Activated naive CD4-positive, alpha-beta T cell treated with anti-CD3 and anti-CD28 coated beads for 36 hours (primary cell): Measurements from ENCODE around the gene ALAD. TPM values are rescaled to one million over a fixed set of nuclear protein-coding genes. Genes with fewer than 3 reads are reported as not detected.
A peak's percentile ranks its signal among the peaks of the same experiment; 100 is the strongest.

ENCODE experiments used
- CTCF ChIA-PET: fragments of 350-600 bp; sonication (Branson Sonifier 250); formaldehyde crosslinking; loops from one replicate; lab custom pipeline; 2021; ENCODE audit warnings: antibody characterized with exemption; lab: Charles Lee
- DNase-seq: peaks from one replicate; pipeline ENCODE4 v3.0.0-alpha.2; 2020
- H3K27ac Mint-ChIP-seq: one replicate; pipeline ENCODE4 v1.8.0; 2021; ENCODE audit warnings: mild to moderate bottlenecking, mixed read lengths
- H3K27me3 Mint-ChIP-seq: one replicate; pipeline ENCODE4 v1.8.0; 2021; ENCODE audit warnings: low read depth, mixed read lengths
- H3K36me3 Mint-ChIP-seq: one replicate; pipeline ENCODE4 v1.8.0; 2021; ENCODE audit warnings: low read depth, mixed read lengths
- H3K4me1 Mint-ChIP-seq: one replicate; pipeline ENCODE4 v1.8.0; 2021; ENCODE audit warnings: low read depth, mixed read lengths
- H3K4me3 Mint-ChIP-seq: one replicate; pipeline ENCODE4 v1.8.0; 2021; ENCODE audit warnings: mild to moderate bottlenecking, moderate library complexity, mixed read lengths
- H3K9me3 Mint-ChIP-seq: one replicate; pipeline ENCODE4 v1.8.0; 2021; ENCODE audit warnings: mixed read lengths
- intact Hi-C: fragments of 100-400 bp; cut with micrococcal nuclease; formaldehyde crosslinking; loops from one replicate; pipeline ENCODE4 v1.15.1; 2023
- total RNA-seq, 2 experiments: library from RNA; stranded (reverse); gene quantifications; one replicate each; pipeline ENCODE4 v1.2.3, GENCODE V29; 2021

ALAD gene
- total RNA-seq, 2 experiments from 2014 or later = 16.1 to 17.7 TPM

DNA sequence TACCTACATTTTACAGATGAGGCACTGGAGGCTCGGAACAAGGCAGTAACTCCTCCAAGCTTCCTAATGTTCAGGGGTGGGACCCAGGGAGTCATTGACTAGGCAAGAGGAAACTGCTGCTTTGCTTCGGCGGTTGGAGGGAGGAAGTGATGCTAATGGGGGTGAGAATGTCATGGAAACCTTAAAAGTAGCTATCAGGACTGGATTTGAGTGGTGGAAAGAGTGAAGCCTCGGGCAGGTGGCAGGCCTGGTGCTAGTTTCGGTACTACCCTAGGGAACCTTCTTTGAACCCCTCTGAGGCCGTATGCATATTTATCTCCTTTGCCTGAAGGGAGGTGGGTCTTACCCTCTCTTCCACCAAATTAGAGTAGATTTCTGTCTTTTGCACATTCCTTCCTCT, 50.1 kb downstream of the ALAD start:
- Mint-ChIP-seq H3K4me3 (peak overlapping the region; percentile 87), H3K27me3 (peaks cover 26% of the 10 kb centered on the region), H3K27ac (peak overlapping the region; percentile 84), H3K9me3 (no peaks in the 10 kb centered on the region), H3K36me3 (no peaks in the 10 kb centered on the region), H3K4me1 (peaks cover 50% of the 10 kb centered on the region)
- peak; percentile 68 for DNase-seq
- CTCF ChIA-PET = interaction anchor here (0.9 to 1.9 kb wide), 7 partner anchors 9 to 76 kb away, joined by 3 to 8 read pairs (median 3); partner anchors contain the start of genes CDC26, PRPF4 and WDR31
- intact Hi-C loops = loop anchor here (1.0 to 2.0 kb wide), 4 partner anchors 25 to 166 kb away; partner anchors contain the start of genes ALAD, CDC26, HDHD3 and PRPF4

DNA sequence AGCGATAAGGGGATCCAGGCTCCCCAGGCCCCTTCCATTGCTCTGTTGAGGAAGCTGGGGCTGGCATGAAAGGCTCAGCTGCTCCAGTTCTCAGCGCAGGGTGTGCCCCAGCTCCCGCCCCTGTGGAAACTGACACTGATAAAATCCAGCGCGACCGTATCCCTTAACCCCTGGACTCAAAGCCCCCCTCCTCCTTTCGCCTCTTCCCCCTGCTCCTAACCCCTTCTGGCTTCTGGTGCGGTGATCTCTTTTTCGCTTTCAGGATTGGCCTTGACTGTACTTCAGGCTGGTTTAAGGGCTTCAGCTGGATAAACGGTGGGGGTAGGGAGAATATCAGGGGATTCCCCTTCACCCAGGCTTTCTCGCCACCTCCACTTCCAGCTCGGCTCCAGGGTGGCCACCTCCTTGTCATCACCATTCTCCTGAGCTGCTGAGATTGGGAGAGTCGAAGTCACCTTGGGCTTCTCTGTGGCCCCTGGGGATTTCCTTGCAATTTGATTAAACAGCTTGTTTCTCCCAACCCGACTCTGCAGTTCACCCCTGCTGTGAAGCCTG, 50.9 kb downstream of the ALAD start:
- DNase-seq = peak; percentile 62
- peak overlapping the region; percentile 87 for H3K4me3 Mint-ChIP-seq
- no peaks in the 10 kb centered on the region for H3K36me3 Mint-ChIP-seq
- intact Hi-C loops = loop anchor here (2.0 kb wide), 3 partner anchors 51 to 167 kb away; partner anchors contain the start of genes ALAD, CDC26 and PRPF4
- H3K27me3 Mint-ChIP-seq = peaks cover 26% of the 10 kb centered on the region
- peak overlapping the region; percentile 84 for H3K27ac Mint-ChIP-seq
- CTCF ChIA-PET = interaction anchor here (0.9 to 1.9 kb wide), 8 partner anchors 8 to 77 kb away, joined by 3 to 8 read pairs (median 3); partner anchors contain the start of genes CDC26, PRPF4 and WDR31
- H3K9me3 Mint-ChIP-seq = no peaks in the 10 kb centered on the region
- H3K4me1 Mint-ChIP-seq = peaks cover 58% of the 10 kb centered on the region

DNA sequence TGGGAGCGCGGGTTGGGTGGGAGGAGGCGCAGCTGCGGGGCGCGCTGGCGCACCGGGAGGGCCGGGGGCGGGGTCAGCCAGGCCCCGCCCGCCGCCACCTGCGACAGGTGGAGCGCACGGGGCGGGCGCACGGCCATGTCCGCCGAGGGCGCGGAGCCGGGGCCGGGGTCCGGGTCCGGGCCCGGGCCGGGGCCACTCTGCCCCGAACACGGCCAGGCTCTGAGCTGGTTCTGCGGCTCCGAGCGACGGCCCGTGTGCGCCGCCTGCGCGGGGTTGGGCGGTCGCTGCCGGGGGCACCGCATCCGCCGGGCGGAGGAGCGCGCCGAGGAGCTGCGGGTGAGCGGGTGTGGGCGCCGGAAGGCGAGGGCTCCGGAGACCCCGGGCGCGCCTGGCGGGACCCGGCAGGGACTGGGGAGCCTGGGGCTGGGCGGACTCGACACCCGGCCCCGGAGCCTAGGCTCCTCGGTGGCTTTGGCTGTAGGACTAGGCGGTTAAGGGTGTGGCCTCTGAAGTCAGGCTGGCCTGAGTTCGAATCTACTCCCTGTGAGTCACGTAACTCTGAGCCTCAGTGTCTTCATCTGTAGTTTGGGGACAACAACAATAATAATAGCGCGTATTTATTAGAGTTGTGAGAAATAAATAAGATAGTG, 51.5 kb downstream of the ALAD start, which contains the start of gene BSPRY:
BSPRY (plus strand) TSS at position 97 of the 650 bp plus-strand sequence; CDS start at position 136, 39 bp downstream.
- Mint-ChIP-seq H3K4me3 (peak within 1 kb of the TSS; percentile 87), H3K36me3 (no peaks in the 10 kb centered on the region), H3K27ac (peak within 1 kb of the TSS; percentile 84), H3K27me3 (peaks cover 26% of the 10 kb centered on the region), H3K4me1 (peaks cover 61% of the 10 kb centered on the region), H3K9me3 (no peaks in the 10 kb centered on the region)
- CTCF ChIA-PET = interaction anchor here (1.0 to 1.9 kb wide), 6 partner anchors 9 to 77 kb away, joined by 3 to 8 read pairs (median 4); partner anchors contain the start of genes CDC26, PRPF4 and WDR31
- DNase-seq = peak; percentile 42
- intact Hi-C loops = loop anchor here (1.0 to 2.0 kb wide), 4 partner anchors 51 to 232 kb away; partner anchors contain the start of genes ALAD, CDC26 and PRPF4

DNA sequence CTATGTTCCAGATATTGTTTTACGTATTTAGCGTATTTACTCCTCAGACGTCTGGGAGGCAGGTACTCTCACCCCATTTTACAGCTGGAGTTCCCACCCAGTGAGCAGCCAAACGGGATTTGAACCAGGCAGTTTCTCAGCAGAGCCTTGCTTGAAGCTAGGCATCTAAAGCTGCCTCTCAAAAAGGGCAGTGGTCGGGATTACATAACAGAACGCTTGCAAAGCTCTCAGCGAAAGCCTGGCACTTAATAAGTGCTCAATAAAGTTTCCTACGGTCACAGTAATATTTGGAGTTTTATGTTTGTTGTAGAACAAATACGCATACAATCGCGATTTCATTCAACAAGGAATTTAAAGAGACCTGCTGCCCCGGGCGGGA, 52.0 kb downstream of the ALAD start:
- CTCF ChIA-PET = interaction anchor here (0.8 to 1.7 kb wide), 5 partner anchors 17 to 76 kb away, joined by 3 to 5 read pairs (median 3); no protein-coding TSS in a partner anchor
- intact Hi-C loops = loop anchor here (1.0 kb wide), 1 partner anchor 232 kb away; no protein-coding TSS in a partner anchor
- Mint-ChIP-seq H3K4me1 (peaks cover 61% of the 10 kb centered on the region), H3K27me3 (peaks cover 26% of the 10 kb centered on the region), H3K36me3 (no peaks in the 10 kb centered on the region), H3K27ac (no peak overlapping the region), H3K9me3 (no peaks in the 10 kb centered on the region), H3K4me3 (peak overlapping the region; percentile 73)
- no peak for DNase-seq

DNA sequence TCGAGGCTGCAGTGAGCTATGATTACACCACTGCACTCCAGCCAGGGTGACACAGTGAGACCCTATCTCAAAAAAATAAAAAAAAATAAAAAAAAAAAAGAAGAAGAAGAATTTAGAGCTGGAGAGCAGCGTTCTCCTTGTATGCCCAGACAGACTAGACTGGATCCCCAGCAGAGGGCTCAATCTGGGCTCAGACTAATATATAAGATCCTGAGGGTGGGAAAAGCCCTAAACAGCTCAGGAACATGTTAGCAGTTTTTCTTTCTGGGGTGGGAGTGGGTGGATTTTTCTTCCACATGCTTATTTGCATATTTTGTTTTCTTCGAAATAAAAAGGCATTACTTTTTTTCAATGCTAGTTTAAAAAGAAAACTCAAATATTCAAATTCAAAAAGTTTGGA, 52.6 kb downstream of the ALAD start:
- DNase-seq = no peak
- H3K4me1 Mint-ChIP-seq = peaks cover 64% of the 10 kb centered on the region
- no peak overlapping the region for H3K27ac Mint-ChIP-seq
- CTCF ChIA-PET = interaction anchor here (0.7 to 1.3 kb wide), 5 partner anchors 38 to 230 kb away, joined by 3 to 5 read pairs (median 3); no protein-coding TSS in a partner anchor
- intact Hi-C loops = loop anchor here (1.0 kb wide), 2 partner anchors 8 to 62 kb away; partner anchors contain the start of genes C9orf43, POLE3 and WDR31
- H3K4me3 Mint-ChIP-seq = peak overlapping the region; percentile 22
- no peaks in the 10 kb centered on the region for H3K9me3 Mint-ChIP-seq
- H3K36me3 Mint-ChIP-seq = no peaks in the 10 kb centered on the region
- H3K27me3 Mint-ChIP-seq = peaks cover 22% of the 10 kb centered on the region

DNA sequence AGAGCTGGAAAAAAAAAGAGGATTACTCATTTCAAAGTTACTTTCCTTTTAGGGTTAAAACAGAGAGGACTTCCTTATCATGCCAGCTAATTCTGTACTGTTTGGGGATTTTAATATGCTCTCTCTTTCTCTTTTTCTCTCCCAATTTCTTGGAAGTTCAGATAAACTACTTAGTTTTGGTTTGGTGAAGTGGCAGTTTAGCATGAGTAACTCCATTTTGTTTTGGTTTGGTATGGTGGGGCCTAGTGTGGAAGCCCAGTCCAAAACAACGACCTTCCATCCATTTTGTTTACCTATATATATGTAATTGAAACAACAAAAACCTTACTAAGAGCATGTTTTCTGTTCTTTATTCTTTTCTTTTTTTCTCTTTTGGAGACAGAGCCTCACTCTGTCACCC, 55.4 kb downstream of the ALAD start:
- peaks cover 62% of the 10 kb centered on the region for H3K4me1 Mint-ChIP-seq
- H3K27ac Mint-ChIP-seq = peak overlapping the region; percentile 73
- H3K27me3 Mint-ChIP-seq = peaks cover 5% of the 10 kb centered on the region
- CTCF ChIA-PET = interaction anchor here (1.2 kb wide), 1 partner anchor 56 kb away, joined by 5 read pairs; the partner anchor contains the start of gene ALAD
- no peak for DNase-seq
- H3K36me3 Mint-ChIP-seq = no peaks in the 10 kb centered on the region
- no peak overlapping the region for H3K4me3 Mint-ChIP-seq
- H3K9me3 Mint-ChIP-seq = no peaks in the 10 kb centered on the region
- intact Hi-C loops = no loop called here

DNA sequence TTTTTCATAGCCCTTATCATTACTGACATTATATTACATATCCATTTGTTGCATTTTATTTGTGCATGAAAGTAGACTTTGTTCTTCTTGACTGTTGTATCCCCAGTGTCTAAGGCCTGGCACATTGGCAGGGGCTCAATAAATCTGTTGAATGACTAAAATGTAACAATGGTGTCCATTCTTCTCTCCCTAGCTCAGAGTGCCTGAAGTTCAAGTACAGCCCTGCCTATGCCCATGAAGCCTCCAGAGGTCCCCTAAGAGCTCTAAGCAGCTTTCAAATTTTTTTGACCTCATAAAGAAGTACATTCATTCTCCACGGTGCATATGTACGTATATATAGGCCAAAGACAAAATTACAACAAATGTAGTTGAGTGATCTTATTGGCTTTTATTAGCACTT, 55.9 kb downstream of the ALAD start:
- Mint-ChIP-seq H3K36me3 (no peaks in the 10 kb centered on the region), H3K27ac (peak overlapping the region; percentile 73), H3K4me3 (no peak overlapping the region), H3K27me3 (peaks cover under 1% of the 10 kb centered on the region), H3K9me3 (no peaks in the 10 kb centered on the region), H3K4me1 (peaks cover 62% of the 10 kb centered on the region)
- DNase-seq = no peak
- intact Hi-C loops = no loop called here
- CTCF ChIA-PET = interaction anchor here (1.2 kb wide), 1 partner anchor 56 kb away, joined by 5 read pairs; the partner anchor contains the start of gene ALAD

DNA sequence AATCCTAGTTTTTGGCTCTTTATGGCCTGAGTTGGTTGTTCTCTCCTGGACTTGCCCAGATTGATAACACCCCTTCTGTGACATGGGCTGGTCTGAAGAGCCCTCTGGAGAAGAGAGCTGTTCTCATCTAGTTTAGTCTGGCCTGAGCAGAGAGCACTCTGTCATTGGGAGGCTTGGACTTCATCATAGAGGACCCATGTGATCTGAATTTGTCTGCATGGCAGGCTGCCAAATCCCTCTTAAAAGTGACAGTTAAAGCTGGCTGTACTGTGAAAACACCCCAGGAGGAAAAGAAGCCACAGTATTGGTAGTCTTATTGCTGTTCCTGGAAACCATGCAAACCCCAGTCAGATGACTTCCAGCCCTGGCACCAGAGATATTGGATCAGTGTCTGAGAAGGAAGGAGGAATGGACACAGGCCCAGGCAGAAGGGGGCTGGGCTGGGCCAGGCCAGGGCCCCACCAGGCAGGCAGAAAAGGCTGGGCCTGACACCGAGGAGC, 57.3 kb downstream of the ALAD start:
- Mint-ChIP-seq H3K4me3 (no peak overlapping the region), H3K9me3 (no peaks in the 10 kb centered on the region), H3K27me3 (peaks cover 4% of the 10 kb centered on the region), H3K36me3 (no peaks in the 10 kb centered on the region), H3K4me1 (peaks cover 62% of the 10 kb centered on the region), H3K27ac (peak overlapping the region; percentile 50)
- CTCF ChIA-PET = no interaction called here
- peak; percentile 48 for DNase-seq
- intact Hi-C loops = no loop called here

DNA sequence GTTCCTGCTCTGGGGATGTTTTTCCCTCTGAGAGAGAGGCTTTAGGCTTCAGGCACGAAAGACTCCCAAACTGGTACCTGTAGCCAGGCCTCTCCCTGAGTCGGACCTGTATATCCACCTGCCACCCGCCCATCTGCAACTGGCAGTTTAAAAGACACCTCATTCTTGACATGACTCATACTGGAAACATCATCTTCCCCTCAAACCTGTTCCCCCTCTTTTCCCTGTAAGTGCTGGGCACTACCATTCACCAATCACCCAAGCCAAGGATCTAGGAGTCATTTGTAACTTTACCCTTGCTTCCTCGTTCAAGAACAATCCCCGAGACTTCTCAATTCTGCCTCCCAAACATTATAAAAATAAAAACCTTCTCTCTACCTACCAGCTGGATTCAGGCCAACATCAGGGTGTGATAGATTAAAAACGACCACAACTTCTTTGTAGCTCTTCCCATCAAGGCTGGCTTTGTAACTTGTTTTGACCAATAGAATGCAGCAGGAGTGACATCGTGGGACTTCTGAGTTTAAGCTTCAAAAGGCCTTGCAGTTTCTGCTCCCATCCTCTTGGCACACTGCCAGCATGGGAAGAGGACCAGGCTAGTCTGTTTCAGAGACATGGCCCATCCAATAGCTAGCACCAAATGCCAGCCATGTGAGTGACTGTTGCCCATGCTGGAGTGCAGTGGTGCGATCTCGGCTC, 59.2 kb downstream of the ALAD start:
- no peaks in the 10 kb centered on the region for H3K36me3 Mint-ChIP-seq
- H3K27me3 Mint-ChIP-seq = peaks cover 4% of the 10 kb centered on the region
- no peaks in the 10 kb centered on the region for H3K9me3 Mint-ChIP-seq
- peak; percentile 25 for DNase-seq
- H3K4me3 Mint-ChIP-seq = no peak overlapping the region
- peaks cover 51% of the 10 kb centered on the region for H3K4me1 Mint-ChIP-seq
- CTCF ChIA-PET = interaction anchor here (0.6 to 1.6 kb wide), 2 partner anchors 8 to 24 kb away, joined by 3 read pairs; no protein-coding TSS in a partner anchor
- no peak overlapping the region for H3K27ac Mint-ChIP-seq
- intact Hi-C loops = loop anchor here (2.0 kb wide), 3 partner anchors 59 to 239 kb away; partner anchors contain the start of genes ALAD, FKBP15 and SLC31A1

DNA sequence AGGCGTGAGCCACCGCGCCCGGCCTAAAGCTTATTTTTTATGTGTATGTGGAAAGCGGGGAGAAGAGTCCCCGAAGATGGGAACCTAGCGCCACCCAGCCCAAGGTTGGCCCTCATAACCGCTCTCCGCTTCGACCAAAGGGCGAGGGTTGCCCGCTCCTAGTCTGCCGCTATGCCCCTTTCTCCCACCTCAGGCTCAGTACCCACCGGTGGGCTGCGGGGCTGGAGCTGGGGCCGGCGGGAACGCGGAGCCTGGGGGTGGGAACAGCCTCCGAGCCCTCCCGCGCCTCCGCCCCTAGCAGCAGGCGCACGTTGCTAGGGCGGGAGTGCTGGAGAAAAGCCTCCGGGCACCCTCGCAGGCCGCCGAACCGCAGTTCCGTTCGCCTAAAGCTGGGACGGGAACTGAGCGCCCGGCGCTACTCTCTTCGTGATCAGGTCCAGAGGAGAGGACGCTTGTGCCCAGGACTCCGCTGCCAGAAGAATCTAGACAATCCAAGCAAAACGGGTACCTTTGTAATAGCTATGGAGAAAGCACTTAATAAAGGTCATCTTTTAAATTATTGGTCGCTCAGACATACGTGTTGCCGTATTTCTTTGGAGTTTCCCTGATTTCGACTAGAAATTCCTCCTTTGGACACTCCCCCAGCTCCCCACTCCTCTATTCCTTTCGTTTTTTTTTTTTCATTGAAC, 60.9 kb downstream of the ALAD start, which contains the start of gene WDR31:
WDR31 (minus strand) TSS at position 265 of the 689 bp plus-strand sequence. CDS start 8,253 bp downstream, outside the sequence.
- Mint-ChIP-seq H3K36me3 (no peaks in the 10 kb centered on the region), H3K4me1 (peaks cover 35% of the 10 kb centered on the region)
- intact Hi-C loops = loop anchor here (1.0 to 2.0 kb wide), 7 partner anchors 8 to 241 kb away; partner anchors contain the start of genes ALAD, C9orf43, CDC26 and FKBP15

DNA sequence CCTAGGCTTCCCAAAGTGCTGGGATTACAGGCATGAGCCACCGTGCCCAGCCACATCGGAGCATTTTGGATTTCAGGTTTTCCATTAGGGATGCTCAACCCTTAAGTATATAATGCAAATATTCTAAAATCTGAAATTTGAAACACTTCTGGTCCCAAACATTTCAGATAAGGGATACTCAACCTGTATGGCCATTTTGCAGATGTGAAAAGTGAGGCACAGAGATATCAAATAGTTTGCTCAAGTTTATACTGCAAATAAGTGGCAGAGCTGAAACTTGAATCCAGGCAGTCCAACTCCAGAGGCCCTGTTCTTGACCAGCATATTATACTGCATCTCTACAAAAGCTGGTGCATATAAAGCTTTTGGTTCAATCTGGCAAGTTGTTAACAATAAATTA, 63.4 kb downstream of the ALAD start:
- Mint-ChIP-seq H3K4me1 (peaks cover 29% of the 10 kb centered on the region), H3K9me3 (no peaks in the 10 kb centered on the region), H3K4me3 (no peak overlapping the region), H3K36me3 (no peaks in the 10 kb centered on the region), H3K27ac (no peak overlapping the region), H3K27me3 (peaks cover 4% of the 10 kb centered on the region)
- intact Hi-C loops = no loop called here
- DNase-seq = no peak
- CTCF ChIA-PET = no interaction called here

More for the DNA sequence above, 60.9 kb downstream of the ALAD start, which contains the start of gene WDR31:
- peaks cover 4% of the 10 kb centered on the region for H3K27me3 Mint-ChIP-seq
- peak within 1 kb of the TSS; percentile 55 for H3K27ac Mint-ChIP-seq
- DNase-seq = peak; percentile 85
- peak within 1 kb of the TSS; percentile 84 for H3K4me3 Mint-ChIP-seq
- CTCF ChIA-PET = interaction anchor here (0.7 to 1.9 kb wide), 8 partner anchors 10 to 587 kb away, joined by 3 to 8 read pairs (median 4); partner anchors contain the start of genes ALAD, CDC26 and PRPF4
- no peaks in the 10 kb centered on the region for H3K9me3 Mint-ChIP-seq
